Measurements from ENCODE around the gene ISG15.
"Not testable (repeated sequence)": the region's sequence is repeated elsewhere in the genome, so short reads cannot be mapped to it uniquely, and the experiment has no call there.

The ISG15 gene

DNA sequence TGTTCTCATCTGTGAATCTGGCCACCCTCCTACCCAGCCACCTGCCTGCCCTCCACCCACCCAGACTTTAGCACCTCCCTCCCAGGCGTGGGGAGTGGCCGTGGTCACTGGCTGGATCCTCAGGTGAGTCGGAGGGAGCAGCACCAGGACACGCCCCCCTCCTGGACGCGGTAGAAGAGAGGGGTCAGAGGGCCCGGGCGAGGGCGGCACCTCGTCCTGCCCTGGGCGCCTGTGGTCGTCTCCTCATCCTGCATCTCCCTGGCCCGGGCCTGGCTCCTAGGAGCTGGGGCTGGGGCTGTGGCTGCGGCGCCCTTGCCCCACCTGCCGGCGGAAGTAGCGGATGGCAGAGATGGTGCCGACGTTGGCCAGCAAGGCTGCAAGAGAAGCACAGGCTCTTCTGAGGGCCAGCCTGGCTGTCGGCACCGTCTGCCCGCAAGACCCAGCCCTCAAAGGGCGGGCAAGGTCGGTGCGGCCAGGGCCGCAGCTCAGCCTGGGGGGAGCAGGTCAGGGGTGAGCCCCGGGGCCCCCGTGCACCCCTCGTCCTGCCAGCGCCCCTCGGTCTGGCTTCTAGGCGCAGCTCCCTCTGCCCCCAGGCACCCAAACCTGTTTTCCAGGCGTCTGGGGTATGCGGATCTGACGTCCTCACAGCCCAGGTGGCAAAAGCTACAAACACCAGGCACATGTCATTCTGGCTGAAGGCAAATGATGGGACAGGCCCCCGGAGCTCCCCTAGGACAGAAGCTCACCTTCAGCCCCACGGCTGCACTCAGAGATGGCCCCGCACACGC, 37.2 kb upstream of the ISG15 start:
- DNase-seq, result peak; percentile 92

DNA sequence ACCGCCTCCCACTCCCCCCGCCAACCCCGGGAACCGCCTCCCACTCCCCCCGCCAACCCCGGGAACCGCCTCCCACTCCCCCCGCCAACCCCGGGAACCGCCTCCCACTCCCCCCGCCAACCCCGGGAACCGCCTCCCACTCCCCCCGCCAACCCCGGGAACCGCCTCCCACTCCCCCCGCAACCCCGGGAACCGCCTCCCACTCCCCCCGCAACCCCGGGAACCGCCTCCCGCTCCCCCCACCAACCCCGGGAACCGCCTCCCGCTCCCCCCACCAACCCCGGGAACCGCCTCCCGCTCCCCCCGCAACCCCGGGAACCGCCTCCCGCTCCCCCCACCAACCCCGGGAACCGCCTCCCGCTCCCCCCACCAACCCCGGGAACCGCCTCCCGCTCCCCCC, 36.5 kb upstream of the ISG15 start:
- not testable (repeated sequence) for DNase-seq

DNA sequence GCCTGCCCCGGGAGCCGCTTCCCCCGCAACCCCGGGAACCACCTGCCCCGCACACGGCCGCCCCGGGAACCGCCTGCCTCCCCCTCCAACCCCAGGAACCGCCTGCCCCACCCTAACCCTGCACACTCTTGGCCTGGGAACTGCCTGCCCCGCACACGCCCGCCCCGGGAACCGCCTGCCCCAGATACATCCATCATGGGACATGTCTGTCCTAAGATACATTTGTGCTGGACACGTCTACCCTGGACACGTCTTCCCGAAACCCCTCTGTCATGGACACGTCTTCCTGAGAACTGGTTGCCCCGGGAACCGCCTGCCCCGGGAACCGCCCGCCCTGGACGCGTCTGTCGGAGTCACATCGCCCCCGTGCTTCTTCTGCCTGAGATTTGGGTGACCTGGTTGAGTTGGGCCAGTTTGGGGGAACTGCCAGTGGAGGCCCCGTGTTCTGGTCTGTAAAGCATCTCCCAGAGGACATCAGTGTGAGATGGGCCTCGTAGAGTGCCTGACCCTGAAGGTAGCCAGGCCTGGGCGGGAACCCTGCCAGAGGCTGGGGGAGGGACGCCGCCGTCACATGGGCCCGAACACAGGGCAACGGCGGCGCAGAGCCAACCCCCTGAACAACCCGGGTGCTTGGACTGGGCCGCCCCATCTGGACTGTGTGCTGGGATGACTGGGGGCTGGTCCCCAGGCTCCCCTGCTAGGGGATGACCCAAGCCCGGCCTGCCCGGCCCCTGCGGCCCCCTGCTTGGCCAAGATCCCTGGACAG, 35.0 kb upstream of the ISG15 start:
- peak; percentile 54 for DNase-seq

DNA sequence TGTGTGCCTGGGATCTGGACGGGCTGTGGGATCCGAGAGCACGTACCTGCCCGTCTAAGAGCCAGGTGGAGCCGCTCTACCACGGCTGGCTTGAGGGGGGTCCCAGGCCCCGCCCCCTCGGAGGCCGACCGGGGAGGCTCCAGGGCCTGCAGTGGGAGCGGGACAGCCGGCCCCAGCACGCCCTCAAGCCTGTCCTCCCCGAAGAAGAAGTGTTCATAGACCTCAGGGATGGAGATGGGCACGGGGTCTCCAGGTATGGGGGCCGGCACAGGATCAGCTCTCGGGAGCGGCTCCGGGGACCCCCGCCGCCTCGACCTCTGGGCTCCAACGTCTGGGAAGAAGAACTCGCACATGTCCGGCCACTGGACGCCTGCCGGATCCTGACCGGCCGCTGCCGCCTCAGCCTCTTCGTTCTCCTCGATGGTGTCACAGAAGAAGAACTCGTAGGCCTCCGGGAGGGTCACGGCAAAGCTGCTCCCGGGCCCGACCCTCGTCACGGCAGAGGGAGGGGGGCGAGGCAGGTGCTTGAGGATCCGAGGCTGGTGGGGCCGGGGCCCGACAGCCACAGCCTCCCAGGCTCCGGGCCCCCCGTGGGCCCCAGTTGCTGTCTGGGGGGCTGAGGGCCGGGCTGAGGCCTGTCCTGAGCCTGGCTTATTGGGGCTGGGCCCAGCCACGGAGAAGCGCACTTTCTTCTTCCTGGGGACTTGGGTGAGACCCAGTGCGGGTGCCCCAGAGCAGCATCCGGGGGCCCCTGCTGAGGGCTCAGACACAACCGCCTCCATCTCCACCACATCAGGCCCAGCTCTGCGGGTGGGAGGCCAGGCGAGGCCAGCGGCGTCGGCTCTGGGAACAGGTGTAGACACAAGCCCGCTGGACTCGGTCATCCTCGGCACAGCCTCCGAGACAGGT, 34.2 kb upstream of the ISG15 start:
- DNase-seq, result no peak

DNA sequence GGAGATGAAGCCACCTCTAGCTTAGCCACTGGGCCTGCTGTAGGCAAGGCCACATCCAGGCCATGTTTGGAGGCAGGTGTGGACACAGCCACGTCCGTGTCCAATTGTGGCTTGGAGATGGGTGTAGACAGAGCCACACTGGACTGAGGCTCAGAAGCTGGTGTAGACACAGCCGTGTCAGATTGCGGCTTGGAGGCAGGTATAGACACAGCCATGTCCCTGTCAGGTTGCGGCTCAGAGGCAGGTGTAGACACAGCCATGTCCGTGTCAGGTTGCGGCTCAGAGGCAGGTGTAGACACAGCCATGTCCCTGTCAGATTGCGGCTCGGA, 33.6 kb upstream of the ISG15 start:
- DNase-seq, result no peak

DNA sequence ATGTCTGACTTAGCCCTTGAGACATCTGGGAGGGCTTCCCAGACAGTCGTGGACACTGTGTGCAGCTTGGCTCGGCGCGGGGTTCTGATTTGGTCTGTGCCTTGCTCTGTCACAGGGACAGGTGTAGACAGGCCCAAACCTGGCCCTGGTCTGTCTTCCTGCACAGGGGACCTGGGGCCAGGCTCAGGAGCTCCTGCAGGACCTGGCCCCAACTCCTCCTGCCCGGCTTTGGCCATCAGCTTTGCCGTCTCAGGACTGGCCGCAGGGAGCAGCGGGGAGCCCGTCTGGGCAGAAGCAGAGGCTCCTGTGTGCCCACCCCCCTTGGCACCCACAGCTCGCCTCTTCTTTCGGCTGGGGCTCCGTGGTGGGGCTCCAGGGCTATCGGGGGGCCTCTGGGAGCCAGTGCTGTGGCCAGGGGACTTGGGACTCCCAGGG, 33.1 kb upstream of the ISG15 start:
- peak; percentile 49 for DNase-seq

DNA sequence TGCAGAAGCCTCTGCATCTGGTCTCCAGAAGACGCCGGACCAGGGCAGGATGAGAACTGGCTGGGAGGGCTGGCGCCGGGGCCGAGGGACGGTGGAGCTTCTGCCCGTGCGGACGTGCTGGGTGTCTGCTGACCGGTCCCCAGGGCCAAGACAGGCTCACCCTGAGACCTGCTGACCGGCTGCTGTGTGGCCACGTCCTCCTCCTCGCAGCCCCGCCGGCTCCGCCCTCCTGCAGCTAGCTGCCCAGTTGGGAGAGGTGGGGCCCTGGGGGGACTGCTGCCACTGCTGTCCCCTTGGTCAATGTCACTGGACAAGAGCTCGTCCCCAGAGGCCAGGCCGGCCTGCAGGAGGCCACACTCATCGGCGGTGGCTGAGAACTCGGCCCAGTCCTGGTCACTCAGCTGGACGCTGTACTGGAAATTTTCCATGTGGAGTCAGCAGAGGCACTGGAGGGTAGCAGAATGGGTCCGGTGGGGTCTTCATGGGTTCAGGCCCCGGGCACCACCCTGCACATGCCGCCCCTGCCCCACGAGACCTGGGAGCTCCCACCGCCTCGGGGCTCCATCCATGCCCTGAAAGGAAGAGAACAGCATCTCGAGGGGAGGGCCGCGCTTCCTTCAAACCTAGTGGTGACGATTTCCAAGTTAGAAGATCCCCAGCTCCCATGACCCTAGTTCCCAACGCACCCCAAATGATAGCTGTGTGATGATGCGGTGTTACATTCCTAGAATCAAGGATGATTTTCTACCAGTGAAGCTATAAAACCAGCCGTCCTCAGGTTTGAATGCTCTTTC, 32.5 kb upstream of the ISG15 start:
- no peak for DNase-seq

DNA sequence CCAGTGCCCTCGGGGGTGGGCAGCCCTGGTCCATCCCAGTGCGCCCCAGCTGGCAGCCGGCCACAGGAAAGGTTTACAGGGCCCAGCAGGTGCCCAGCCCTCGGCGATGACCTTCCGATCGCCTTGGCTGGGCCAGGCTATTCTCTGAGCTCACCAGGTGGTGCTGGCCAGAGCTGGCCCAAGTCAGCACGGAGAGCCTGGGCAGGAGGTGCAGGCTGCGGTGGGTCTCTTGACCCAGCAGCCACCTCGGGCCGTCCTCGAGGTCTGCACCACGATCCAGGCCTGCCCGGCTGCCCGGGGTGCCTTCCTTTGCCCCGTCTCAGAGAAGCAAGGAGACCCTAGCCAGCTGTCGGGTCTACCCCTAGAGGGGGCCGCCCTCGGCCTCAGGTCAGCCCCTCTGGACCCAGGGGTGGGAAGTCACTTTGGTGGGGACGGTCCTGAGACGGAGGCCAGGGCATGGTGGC, 31.8 kb upstream of the ISG15 start:
- DNase-seq, result no peak

DNA sequence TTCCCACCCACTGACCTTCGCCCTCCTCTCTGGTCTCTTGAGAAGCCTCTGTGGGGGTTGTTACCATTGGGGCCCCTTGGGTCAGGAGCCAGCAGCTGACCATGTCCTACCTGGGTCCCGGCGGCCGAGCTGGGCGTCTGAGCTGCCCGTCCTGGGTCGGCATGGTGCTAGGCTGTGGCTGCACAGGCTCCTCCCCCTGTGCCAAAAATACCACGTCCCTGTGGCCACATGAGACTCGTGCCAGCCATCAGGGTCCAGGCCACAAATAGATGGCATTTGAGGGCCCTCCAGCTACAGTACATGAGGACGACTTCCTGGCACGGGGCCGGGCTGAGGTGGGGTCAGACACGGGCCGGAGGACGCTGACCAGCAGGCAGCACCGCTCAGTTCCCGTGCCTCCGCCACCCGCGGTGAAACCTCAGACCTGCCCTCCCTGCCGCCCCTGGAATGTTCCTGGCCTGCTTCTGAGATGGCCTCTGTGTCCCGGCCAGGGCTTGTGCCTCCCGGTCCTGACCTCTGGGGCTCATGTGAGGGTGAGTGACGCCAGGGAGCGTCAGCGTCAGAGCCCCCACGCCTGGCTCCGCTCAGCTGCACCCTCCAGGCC, 31.2 kb upstream of the ISG15 start, which contains the start of gene PERM1:
TSS of gene PERM1 (minus strand) at position 139 of the 604 bp plus-strand sequence. CDS start 1,064 bp downstream, outside the sequence.
- no peak for DNase-seq

DNA sequence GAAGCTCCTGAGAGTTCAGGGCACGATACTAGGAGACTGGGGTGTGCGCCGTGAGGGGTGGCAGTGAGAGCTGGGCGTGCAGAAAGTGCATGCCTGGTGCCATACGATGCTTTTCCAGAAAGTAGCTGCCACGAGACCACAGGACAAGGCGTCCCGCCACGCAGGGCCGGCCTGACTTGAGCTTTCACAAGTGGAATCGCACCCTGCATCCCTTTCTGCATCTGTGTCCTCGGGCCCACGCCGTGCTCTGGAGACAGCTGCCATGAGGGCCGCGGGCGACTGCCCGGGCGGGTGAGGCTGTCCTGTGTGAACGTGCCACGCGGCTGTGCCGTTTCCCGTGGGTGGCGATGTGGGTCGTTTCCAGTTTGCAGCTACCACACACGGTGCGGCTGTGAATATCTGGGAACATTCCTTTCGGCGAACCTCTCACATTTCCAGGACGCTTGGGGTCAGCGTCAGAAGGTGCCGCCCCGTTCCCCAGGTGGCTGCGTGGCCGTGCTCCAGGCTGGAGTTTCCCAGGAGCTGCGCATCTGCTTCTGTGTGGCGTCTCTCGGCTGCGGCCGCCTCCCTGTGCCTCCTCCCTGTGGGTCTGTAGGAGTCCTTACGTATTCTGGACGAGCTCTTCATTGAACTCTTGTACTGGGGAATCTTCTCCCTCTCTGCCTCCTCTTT, 30.4 kb upstream of the ISG15 start:
- DNase-seq, result peak; percentile 57

DNA sequence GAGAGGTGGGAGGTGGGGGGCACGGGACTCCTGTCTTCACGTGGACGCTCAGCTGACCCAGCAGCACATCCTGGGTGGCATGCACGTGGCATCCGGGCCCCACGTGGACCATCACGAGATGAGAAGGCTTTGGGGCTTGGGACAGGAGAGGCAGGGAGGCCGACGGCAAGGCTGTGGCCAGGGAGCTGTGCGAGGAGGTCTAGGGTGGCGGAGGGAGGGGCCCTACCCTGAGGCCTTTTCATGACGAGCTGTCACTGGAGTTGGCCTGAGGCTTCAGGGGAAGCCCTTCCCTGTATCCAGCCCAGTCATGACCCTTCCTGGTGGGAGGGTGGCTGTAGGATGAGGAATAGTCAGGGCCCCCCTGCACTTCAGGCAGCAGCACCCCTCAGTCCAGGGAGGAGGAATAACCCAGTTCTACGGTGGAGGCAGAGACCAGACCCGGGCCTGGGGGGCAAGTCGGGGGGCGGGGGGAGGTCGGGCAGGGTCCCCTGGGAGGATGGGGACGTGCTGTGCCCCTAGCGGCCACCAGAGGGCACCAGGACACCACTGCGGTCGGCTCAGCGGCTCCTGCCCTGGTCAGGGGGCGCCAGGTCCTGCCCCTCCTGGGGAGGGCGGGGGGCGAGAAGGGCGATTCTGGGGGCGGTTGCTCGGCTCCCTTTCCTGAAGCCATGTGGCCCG, 29.4 kb upstream of the ISG15 start:
- peak; percentile 50 for DNase-seq

DNA sequence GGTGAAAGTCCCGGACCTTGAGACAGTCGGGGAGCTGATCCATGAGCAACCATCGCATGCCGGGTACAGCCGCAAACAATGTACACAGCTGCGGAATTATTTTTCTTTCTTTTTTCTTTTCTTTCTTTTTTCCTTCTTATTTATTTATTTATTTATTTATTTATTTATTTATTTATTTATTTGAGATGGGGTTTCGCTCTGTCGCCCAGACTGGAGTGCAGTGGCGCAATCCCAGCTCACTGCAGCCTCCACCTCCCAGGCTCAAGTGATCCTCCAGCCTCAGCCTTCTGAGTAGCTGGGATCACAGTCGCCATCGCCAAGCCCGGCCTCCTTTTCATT, 28.9 kb upstream of the ISG15 start:
- no peak for DNase-seq

DNA sequence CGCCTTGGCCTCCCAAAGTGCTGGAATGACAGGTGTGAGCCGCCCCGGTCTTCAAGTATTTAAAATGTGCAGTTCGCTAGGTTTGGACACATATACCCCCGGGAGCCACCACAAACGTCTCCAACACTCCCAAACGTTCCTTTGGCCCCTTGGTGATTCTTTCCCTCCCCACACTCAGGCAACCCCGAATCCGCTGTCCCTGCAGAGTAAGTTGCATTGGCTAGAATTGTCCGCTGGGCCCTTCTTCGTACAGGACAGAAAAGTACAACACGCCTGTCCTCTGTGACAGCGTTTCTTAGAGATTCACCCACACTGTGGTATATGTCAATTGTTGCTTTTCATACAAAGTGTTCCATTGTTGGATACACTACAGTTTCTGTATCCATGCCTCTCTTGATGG, 28.2 kb upstream of the ISG15 start:
- no peak for DNase-seq

DNA sequence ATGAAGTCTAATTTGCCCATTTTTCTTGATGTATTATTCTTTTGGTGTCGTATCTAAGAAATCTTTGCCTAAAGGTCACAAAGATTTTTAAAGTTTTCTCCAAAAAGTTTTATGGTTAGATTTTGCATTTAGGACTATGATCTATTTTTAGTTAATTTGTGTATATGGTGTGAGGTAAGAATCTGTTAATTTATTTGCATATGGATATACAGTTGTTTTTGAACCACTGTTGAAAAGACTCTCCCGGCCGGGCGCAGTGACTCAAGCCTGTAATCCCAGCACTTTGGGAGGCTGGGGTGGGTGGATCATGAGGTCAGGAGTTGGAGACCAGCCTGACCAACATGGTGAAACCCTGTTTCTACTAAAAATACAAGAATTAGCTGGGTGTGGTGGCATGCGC, 25.2 kb upstream of the ISG15 start:
- DNase-seq, result not testable (repeated sequence)

DNA sequence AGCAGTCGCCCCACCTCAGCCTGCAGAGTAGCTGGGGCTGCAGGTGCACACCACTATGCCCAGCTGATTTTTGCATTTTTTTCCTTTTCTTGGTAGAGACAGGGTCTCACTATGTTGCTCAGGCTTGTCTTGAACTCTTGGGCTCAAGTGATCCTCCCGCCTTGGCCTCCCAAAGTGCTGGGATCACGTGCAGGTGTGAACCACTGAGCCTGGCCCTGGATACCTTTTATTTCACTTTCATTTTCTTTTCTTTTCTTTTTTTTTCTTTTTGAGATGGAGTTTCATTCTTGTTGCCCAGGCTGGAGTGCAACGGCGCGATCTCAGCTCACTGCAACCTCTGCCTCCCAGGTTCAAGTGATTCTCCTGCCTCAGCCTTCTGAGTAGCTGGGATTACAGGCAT, 22.0 kb upstream of the ISG15 start:
- DNase-seq, result not testable (repeated sequence)

DNA sequence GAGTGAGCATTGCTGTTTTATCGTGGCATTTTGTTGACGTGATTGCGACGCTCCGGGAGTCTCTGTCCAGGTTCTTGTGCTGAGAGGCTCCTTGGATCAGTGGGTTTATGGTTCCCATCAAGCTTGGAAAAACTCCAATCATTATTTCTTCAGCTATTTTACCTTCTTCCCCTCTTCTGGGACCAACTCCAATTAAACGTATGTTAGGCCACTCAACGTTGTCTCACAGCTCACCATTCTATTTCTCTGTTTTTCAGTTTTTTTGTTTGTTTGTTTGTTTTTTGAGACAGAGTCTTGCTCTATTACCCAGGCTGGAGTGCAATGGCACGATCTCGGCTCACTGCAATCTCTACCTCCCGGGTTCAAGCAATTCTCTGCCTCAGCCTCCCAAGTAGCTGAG, 21.4 kb upstream of the ISG15 start:
- no peak for DNase-seq

DNA sequence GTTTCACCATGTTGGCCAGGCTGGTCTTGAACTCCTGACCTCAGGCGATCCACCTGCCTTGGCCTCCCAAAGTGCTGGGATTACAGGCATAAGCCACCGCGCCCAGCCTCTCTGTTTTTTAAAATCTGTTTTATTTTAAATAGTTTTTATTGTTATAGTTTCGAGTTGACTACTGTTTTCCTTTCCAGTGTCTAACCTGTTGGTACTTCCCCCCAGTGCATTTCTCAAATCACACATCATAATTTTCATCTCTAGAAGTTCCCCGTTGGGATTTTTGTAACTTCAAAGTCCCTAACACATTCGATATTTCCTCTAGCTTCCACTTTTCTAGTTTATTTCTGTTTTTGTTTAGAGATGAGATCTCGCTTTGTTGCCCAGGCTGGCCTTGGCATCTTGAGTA, 20.9 kb upstream of the ISG15 start:
- no peak for DNase-seq

DNA sequence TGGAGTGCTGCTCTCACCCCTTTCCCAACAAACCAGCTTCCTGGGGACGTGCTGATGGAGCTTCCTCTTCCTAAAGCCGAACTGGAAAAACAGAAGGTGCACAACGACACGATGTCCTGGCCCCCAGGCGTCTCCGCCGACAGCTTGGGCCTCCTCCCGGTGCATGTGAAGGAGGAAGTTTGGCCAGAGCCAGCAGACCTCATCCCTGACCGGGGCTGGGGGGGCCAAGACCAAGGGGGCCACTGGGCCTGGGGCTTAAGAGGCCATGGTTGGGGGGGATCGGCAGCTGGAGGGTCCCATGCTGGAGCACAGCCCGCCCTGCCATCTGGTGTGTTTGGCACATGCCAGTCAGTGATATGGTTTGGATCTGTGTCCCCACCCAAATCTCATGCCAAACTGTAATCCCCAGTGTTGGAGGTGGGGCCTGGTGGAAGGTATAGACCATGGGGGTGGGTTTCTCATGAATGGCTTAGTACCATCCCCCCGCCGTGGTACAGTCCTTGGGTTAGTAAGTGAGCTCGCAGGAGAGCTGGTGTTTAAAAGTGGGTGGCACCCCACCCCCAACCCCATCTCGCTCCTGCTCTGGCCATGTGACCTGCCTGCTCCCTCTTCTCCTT, 19.8 kb upstream of the ISG15 start:
- no peak for DNase-seq

DNA sequence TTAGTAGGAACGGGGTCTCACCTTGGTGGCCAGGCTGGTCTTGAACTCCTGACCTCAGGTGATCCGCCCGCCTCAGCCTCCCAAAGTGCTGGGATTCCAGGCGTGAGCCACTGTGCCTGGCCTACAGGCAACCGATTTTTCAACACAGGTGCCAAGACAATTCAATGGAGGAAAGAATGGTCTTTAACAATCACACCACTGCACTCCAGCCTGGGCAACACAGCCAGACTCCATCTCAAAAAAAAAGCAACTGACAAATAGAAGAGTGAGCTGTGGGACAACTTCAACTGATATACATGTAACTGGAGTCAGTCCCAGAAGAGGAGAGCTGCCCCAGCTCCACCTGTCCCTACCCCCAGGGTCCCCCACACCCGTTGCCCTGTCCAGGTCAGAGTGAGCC, 18.8 kb upstream of the ISG15 start:
- not testable (repeated sequence) for DNase-seq

Measured in DMS53 (cell line).